HFF-Myc (cell line): ENCODE data around the gene SMIM10L2A.

Source experiments
- DNase-seq: peaks from one replicate; pipeline ENCODE4 v3.0.0-alpha.2; 2011; ENCODE audit warnings: low read depth; ENCODE audit errors: extremely low read depth
- H3K4me3 ChIP-seq: replicated peaks from 2 replicates; pipeline ENCODE4 v1.5.1; 2011; ENCODE audit warnings: low read depth, mild to moderate bottlenecking, control low read depth, low read length
- TF ChIP-seq, protein P1 (sequence below): IDR thresholded peaks from 2 replicates; pipeline ENCODE4 v1.5.1; 2012; ENCODE audit warnings: mild to moderate bottlenecking, low read depth, low read length, control low read depth; ENCODE audit errors: missing control alignments

SMIM10L2A gene

GRCh38 chrX:135421932-135422809 is at the start of gene SMIM10L2A:
Gene SMIM10L2A (plus strand): TSS chrX:135421944. CDS start chrX:135422132, 188 bp downstream.
- peak within 1 kb of the TSS; percentile 16; the same call in 1 of the 2 replicates for H3K4me3 ChIP-seq
- no peak for DNase-seq
- TF ChIP-seq, protein P1, sequence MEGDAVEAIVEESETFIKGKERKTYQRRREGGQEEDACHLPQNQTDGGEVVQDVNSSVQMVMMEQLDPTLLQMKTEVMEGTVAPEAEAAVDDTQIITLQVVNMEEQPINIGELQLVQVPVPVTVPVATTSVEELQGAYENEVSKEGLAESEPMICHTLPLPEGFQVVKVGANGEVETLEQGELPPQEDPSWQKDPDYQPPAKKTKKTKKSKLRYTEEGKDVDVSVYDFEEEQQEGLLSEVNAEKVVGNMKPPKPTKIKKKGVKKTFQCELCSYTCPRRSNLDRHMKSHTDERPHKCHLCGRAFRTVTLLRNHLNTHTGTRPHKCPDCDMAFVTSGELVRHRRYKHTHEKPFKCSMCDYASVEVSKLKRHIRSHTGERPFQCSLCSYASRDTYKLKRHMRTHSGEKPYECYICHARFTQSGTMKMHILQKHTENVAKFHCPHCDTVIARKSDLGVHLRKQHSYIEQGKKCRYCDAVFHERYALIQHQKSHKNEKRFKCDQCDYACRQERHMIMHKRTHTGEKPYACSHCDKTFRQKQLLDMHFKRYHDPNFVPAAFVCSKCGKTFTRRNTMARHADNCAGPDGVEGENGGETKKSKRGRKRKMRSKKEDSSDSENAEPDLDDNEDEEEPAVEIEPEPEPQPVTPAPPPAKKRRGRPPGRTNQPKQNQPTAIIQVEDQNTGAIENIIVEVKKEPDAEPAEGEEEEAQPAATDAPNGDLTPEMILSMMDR = no peak

- TF ChIP-seq, protein P1 = no peak
- DNase-seq = no peak
- H3K4me3 ChIP-seq = no peak overlapping the region
Observed at GRCh38 chrX:135373357-135373756, 48.4 kb upstream of the SMIM10L2A start.

GRCh38 chrX:135382260-135382659 is 39.5 kb upstream of the SMIM10L2A start:
- no peak for DNase-seq
- no peak overlapping the region for H3K4me3 ChIP-seq
- TF ChIP-seq, protein P1 = no peak

GRCh38 chrX:135383249-135383648 is 38.5 kb upstream of the SMIM10L2A start:
- no peak for DNase-seq
- H3K4me3 ChIP-seq = no peak overlapping the region
- TF ChIP-seq, protein P1 = no peak

DNA sequence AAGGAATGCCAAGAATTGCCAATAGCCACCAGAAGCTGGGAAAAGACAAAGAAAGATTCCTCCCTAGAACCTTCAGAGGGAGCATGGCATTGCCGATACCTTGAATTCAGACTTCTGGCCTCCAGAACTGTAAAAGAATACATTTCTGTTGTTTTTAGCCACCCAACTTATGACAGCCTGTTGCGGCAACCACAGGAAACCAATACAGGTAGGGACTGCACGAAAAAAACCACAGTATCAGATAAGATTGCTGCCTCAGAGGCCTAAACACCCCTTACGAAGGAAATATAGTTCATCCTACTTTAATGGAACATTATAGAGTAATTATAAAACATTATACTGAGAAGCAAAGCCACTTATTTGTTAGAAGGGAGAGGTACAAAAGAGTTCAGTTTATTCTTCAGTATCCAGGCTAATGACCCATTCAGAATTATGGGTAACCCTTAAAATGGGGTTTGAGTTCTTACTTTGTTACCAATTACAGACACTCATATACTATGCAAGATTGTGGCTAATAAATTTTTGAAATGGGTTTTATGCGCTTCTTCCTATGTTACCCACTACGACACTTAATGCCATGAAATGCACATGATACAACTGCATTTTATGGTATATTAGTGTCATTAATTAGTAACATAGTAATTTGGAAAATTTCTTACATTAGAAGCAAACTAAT is 37.4 kb upstream of the SMIM10L2A start:
- TF ChIP-seq, protein P1 = no peak
- no peak overlapping the region for H3K4me3 ChIP-seq
- no peak for DNase-seq

- TF ChIP-seq, protein P1 = no peak
- DNase-seq = no peak
- H3K4me3 ChIP-seq = no peak overlapping the region
Observed at GRCh38 chrX:135388841-135389240, 32.9 kb upstream of the SMIM10L2A start.
